HG02870 (cell line): ENCODE measurements around the gene WDR27.
"Not testable (repeated sequence)": the region's sequence is repeated elsewhere in the genome, so short reads cannot be mapped to it uniquely, and the experiment has no call there.

Experiments used
- ATAC-seq: cut with Tn5 transposase; IDR thresholded peaks from one replicate; pipeline ENCODE4 v1.9.1; 2021; ENCODE audit warnings: mild to moderate bottlenecking, moderate library complexity; ENCODE audit not compliant: unreplicated experiment

Gene WDR27

DNA sequence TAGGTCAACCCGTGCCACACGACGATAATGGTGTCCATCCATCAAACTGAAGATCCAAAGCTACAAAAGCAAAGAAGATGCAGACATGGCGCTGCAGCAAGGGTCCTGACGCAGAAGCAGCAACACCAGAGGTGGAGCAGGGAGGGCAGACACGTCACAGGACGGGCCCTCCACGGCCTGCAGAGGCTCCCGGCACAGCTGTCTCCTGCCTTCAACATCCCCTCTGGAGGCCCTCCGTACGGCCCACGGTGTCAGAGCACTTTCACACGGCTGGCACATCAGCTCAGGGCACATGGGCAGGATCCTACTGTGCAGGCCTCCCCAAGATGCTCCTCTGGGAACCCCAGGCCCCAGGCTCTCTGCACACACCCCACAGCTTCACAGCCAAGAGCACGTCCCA, 37.6 kb downstream of the WDR27 start:
- ATAC-seq, result no peak

DNA sequence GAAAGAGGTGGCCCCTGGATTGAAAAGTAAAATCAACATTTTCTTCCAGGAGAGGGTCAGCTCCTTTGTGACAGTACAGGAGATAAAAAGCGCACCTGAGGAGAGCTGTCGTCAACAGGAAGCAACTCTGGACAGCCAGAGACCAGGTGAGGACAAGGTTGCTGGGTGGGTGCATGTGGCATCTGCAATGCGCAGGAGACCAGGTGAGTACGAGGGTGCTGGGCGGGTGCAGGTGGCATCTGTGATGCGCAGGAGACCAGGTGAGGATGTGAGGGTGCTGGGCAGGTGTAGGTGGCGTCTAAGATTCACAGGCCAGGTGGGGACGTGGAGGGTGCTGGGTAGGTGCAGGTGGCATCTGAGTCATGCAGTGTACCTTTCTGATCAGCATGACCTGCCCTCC, 38.4 kb downstream of the WDR27 start:
- ATAC-seq, result no peak

DNA sequence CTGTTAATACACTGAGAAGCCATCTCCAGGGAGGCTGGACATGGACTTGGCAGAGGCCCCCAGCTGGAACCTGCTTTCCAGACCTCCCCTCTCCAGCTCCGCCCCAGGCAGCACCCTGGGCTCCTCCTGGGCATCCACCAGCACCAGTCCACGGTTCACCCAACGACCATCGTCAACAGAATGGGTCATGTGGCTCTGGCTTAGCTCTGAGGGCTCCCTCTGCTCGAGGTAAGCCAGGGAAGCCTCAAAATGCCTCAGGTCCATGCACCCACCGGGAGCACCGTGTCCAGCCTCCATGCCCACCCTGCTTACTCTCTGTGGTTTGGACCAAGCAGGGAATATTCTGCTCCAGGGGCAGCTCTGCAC, 40.5 kb downstream of the WDR27 start:
- ATAC-seq, result no peak

DNA sequence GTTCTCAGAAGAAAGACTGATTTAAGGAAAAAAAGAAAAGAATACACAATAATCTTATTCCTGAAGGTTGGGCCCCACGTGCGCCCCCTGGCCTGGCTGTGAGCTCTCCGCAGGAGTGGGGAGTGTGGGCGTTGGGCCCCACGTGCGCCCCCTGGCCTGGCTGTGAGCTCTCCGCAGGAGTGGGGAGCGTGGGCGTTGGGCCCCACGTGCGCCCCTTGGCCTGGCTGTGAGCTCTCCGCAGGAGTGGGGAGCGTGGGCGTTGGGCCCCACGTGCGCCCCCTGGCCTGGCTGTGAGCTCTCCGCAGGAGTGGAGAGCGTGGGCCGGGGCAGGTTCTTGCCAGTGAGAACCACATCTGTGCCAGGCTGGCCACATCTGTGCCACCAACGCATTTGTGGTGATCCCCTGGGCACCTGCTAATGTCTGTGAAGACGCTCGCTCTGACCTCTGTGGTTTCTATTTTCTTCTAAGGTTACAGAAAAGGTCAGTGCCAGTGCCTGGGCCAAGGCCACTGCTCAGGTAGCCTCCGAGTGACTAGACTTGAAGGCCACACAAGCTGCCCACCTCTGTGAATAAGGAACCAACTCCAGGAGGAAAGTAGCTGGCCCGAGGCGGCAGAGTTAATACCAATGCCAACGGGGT, 41.0 kb downstream of the WDR27 start:
- no peak for ATAC-seq

DNA sequence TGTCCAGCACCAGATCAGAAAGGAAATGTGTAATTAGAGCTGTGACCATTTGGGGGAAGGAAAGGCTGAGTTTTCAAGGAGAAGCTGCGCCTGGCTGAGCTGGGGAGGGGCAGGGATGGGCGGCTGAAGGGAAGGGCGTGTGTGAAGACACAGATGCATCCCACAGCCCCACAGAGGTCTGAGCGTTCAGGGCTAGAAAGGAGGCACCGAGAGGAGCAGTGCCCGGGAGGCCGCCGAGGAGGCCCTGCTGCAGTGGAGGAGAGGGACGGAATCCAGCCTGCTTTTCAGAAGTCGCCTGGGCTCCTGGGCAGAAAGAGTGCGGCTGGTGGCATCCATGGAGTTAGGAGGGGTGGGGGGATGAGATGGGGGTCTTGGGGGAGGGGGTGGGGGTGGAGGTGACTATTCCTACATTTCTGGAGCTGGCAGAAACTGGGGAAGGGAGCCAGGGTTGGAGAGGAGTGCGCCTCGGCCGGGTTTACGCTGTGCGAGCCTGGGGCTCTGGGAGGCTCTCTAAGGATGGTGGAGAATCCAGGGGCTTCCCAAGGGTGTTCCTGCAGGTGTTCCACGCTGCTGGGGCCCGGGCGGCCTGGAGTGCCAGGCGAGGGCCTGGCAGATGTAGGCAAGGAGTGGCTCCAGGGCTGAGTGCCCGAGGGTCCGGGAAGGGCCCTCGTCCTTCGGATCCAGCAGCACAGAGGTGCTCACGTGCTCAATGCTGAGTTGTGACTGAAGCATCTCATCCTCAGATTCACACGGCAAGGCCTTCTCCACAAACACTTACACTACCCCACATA, 41.8 kb downstream of the WDR27 start:
- ATAC-seq, result no peak

DNA sequence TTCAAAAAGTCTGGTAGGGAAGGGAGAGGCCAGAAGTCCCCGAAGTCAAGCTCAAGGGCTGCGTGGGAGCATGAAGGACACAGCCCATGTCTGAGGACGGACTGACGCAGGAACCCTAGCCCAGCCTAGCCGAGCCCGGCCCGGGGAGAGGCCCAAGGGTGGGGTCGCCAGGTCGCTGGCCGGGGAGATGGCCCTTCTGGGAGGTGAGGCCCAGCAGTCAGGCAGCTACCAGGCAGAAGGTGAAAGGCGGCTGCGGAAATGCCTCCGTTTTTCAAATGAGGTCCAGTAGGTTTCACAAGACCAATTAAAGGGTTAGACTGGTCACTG, 44.6 kb downstream of the WDR27 start:
- no peak for ATAC-seq

DNA sequence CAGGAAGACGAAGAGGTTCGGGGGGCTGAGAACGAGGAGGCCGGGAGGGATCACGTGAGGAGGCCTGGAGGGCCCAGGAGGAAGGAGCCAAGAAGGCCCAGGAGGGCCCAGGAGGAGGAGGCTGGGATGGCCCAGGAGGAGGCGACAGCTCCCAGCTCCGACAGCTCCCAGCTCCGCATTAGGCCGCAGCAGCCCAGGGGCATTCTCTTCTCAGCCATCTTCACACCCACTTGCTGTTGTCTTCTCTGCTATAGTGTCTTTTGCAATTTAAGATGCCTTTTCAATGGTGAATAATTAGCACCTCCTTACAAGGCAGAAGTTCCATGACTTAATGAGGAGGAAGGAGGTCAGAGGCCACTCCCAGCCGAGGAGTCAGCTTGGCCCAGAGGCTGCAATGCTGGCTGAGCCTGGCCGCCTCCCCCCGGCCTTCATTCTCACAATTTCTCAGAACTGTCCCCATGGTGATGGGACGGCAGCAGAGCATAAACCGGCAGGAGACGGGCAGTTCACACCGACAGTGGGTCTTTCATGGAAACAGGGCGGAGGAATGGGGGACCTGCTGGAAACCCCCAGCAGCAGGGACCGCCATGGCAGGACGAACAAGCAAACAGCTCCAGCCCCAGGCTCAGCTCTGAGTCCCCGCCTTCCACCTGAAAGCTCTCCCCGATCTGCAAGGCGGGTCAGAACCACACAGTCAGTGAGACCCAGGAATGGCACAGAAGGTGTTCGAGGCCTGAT, 45.1 kb downstream of the WDR27 start:
- ATAC-seq, result no peak

DNA sequence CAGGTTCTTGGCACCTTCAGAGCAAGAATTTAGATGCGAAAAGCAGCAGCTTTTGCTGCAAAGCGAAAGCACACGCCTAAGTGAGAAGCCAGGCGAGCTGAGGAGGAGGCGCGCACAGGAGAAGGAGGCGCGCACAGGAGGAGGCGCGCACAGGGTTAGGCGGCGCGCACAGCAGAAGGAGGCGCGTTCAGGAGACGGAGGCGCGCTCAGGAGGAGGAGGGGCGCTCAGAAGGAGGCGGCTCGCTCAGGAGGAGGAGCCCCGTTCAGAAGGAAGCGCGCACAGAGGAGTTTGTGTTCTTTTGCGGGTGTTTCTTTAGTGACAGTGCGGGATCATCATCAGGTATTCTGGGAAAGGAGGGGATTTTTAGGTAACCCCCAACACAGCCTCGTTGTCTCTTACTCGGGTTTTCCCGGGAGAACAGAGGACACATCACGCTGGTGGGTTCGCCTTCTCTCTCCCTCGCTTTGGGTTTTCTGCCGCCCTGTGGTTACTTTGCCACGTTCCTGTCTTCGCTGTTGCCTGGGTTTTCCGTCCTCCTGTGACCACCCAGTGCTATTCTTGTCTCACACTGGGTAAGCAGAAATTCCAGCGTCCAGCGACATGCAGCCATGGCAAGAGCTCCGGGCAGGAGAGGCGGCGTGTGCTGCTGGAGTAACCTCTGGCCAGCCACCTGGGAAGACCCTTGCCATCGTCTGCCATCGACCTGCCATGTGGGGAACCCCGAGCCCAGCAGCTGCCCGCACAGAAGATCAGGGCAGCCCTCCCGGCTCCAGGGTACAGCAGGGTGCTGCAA, 47.0 kb downstream of the WDR27 start:
- ATAC-seq, result peak; percentile 90

DNA sequence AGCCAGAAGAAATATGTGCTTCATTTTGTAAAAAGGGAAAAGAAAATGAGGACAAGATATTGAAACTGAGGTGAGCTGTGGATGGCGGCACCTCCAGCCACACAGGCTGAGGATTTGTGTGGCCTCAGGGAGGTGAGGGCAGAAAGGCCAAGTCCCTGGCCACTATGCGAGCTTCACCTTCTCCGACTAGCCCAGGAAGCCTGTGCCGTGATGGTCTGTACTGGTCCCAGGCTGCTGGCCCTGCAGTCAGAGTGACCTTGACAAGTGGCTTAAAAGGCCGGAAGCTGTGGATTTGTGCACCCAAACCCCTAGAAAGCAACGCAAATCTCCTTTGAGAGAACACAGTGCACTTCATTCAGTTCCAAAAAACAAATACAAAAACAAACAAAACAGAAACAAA, 48.1 kb downstream of the WDR27 start:
- ATAC-seq, result no peak

DNA sequence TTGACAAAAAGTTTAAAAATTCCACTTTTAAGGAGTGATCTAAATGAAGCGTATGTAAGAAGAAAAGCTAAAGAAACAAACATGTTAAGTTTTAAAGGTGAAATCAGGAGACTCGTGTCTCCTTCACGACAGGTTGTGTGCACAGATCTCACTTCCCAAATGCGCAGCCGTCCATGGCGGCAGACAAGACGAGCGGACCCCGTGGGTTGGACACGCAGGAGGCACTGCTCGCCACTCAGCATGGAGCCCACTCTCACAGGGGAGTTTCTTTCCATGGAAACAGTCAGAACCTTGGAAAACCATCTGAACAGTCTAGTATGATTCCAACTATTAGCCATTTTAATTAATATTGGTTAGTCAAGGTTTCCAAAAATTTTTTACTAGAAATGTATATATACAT, 48.9 kb downstream of the WDR27 start:
- no peak for ATAC-seq

DNA sequence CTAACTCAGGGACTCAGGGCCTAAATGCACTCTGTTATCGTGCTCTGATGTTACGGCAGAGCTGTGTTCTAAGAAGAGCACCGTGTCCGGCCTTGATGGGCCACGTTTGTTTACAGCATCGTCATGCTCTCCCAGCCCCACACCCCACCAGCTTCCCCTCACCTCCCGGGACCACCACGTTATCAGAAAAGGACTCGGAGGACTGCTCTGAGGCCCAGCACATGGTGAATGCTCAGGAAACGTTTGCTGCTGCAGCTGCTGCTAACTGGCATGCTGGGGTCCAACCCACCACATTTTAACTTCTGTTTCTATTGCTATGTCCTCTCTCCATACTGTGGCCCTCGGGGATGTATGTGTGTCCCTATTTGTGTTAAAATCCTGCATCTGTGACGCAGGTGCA, 50.3 kb downstream of the WDR27 start:
- ATAC-seq, result no peak

DNA sequence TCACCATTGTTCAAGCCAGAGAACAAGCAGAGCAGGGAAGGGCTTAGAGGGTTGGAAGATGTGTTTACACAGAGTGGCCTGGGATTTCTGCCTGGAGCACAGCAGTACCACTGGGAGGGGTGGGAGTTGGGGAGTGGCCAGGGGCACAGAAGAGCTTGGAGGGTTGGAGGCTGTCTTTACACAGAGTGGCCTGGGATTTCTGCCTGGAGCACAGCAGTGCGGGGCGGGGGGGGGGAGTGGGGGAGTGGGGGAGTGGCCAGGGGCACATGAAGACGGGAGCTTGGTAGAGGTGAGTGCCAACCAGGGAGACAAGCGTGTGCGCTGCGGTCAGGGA, 50.9 kb downstream of the WDR27 start:
- ATAC-seq, result no peak

DNA sequence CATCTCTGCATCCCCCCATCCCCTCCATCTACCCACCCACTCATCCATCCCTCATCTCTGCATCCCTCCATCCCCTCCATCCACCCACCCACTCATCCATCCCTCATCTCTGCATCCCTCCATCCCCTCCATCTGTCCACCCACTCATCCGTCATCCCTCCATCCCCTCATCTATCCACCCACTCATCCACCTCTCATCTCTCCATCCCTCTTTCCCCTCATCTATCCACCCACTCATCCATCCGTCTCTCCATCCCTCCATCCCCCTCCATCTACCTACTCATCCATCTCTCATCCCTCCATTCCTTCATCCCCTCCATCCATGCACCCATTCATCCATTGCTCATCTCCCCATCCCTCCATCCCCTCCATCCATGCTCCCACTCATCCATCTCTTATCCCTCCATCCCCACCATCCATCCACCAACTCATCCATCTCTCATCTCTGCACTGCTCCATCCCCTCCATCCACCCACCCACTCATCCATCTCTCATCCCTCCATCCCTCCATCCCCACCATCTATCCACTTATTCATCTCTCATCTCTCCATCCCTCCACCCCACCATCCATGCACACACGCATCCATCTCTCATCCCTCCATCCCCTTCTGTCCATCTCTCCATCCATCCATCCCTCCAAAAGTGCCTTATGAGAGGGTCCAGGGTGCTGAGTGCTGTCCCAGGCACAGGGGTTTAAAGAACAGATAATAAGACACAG, 51.4 kb downstream of the WDR27 start:
- ATAC-seq, result no peak

DNA sequence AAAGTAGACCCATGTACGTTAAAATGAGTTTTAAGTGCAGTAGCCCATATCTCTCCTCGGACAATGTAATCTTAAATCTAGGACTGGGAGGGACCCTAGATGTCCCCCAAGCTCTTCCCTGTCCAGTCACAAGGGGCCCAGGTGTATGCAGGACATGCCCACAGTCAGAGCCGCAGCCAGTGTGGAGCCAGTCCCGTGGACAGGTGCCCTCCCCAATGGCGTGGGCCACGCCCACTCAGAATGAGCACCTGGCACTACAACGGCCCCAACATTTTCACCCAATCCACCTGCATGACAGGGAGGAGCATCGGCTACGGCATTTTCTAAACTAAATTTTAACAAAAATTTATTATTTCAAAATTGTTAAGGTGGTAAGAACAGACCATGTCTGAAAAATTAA, 53.2 kb downstream of the WDR27 start:
- ATAC-seq, result no peak

DNA sequence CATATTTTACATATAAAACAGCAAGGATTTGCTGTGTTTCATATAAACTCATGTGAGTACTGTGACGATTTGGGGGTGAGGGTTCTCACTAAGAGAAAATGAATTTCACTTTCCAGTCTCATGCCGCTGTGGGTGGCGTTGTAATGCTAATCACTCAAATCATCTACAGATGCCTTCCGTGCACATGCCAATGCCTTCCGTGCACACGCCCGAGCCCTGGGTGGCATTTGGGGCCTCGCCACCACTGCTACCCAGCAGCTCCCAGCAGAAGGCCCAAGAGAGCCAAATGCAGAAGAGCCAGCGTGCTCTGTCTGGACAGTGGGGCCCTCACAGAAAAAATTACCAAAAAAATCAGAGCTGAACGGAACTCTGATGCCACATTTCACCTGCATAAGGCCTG, 53.7 kb downstream of the WDR27 start:
- ATAC-seq, result no peak

DNA sequence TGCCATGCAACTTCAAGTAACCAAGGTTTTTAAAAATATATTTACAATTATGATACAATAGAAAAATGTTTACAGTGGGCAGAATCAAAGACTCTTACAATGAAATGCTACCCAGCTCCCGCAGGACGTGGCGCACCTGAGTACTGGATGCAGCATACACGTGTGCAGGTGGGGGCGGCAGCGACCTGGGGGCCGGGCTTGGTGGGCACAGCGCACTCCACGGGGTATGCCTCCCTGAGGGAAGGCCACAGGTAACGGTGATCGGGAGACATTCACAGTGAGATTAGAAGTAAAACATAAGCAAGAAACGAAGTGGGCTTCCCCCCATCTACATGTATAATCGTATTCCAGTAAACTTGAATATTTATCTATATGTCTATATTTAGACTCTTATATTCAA, 54.2 kb downstream of the WDR27 start:
- ATAC-seq, result no peak

DNA sequence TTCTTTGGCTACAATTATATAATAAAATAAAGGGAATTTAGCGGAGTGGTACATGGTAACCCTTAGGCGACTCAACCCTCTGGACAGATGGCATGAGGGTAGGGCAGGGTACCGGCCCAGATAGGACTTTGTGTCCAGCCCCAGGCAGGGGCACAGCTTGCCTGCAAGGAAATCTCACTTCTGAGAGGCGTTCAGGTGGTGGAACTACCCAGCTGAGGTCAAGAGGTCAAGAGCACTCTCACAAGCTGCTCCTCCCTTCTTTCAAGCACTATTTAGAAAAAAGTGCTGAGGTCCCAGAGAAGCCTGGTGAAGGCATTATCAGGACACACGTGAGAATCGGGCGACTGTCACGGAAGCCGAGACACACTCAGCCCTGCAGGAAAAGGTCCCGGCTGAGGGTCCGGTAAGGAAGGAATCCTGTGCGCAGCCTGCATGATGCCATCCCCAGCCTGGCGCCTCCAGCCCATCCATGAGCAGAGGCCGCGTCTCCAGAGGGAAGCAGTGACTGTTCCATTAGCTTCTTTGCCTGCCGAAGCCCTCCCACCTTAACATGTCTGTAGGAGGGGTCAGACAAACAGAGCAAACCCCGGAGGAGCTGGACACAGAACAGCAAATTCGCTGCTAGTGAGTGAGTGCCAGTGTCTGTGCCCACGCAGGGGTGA, 54.8 kb downstream of the WDR27 start:
- ATAC-seq, result no peak

DNA sequence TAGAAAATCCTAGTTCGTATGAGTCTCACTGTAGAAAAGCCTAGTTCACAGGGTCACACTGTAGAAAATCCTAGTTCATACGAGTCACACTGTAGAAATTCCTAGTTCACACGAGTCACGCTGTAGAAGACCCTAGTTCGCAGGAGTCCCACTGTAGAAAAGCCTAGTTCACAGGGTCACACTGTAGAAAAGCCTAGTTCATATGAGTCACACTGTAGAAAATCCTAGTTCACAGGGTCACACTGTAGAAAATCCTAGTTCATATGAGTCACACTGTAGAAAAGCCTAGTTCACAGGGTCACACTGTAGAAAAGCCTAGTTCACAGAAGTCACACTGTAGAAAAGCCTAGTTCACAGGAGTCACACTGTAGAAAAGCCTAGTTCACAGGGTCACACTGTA, 56.4 kb downstream of the WDR27 start:
- ATAC-seq, result not testable (repeated sequence)

DNA sequence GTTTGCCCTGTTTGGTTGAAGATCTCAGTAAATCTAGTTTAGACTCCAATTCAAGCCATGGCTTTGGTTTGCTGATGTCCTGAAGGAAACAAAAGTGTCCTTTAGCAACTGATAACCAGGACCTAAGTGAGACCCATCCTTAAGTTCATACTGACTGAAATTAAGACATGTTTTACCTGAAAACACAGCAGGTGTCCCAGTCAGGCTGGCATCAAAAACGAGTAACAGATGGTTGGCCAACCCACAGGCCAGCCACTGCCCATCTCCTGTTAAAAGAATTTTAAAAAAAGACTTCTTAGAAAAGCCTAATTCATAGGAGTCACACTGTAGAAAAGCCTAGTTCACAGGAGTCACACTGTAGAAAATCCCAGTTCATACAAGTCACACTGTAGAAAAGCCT, 58.3 kb downstream of the WDR27 start:
- no peak for ATAC-seq

DNA sequence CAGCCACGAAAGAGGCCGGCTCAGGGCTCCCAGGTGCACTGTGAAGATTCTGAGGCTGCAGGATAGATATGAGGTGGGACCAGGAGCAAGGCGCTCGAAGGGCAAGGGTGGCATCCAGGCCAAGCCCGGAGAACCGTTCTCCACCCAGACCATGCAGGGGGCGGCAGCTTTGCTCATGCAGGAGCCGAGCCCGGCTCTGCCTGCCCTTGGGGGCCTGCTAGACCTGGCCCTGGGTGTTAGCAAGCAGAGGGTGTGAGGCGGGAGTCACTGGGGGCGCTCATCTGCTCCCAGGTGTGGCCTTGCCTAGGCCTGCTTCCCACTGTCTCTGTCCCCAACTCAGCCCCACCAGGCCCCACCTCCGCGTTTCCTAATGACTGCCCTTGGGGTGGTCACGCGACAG, 59.4 kb downstream of the WDR27 start:
- no peak for ATAC-seq
